Peyer's patch (tissue), 4 donors: ENCODE data around the gene SMAD1. TPM values are rescaled to one million over a fixed set of nuclear protein-coding genes. Genes with fewer than 3 reads are reported as not detected.

Experiments used
- DNase-seq, 3 donors: peaks; one replicate each; pipeline ENCODE4 v3.0.0-alpha.2; 2017 to 2019
- H3K27ac ChIP-seq, 4 donors: fragments of 200-600 bp; sonication (generic); one replicate each; pipeline ENCODE4 v1.5.1; 2016 to 2019
- H3K27me3 ChIP-seq, 2 donors: fragments of 200-600 bp; sonication (generic); one replicate each; pipeline ENCODE4 v1.5.1; 2019
- H3K36me3 ChIP-seq, 3 donors: fragments of 200-600 bp; sonication (generic); one replicate each; pipeline ENCODE4 v1.5.1; 2016 to 2019
- H3K4me1 ChIP-seq, 4 donors: fragments of 200-600 bp; sonication (generic); one replicate each; pipeline ENCODE4 v1.5.1; 2016 to 2019
- H3K4me3 ChIP-seq, 4 donors: fragments of 200-600 bp; sonication (generic); 1 replicate in 3 of 4; 2 replicates in 1 of 4; pipeline ENCODE4 v1.5.1; 2016 to 2019; ENCODE audit warnings: mild to moderate bottlenecking in 1 of 4
- H3K9me3 ChIP-seq, 4 donors: fragments of 200-600 bp; sonication (generic); one replicate each; pipeline ENCODE4 v1.5.1; 2016 to 2019; ENCODE audit warnings: mild to moderate bottlenecking in 1 of 4
- CTCF ChIP-seq, 6 experiments: fragments of 450-650 bp in 4 of 6; fragments of 200-600 bp in 2 of 6; sonication (generic) in 1 of 6; IDR thresholded peaks; one replicate each; pipeline ENCODE4 v1.5.1; 2017 to 2019; ENCODE audit warnings: antibody characterized with exemption in 6 of 6, mild to moderate bottlenecking in 3 of 6, moderate library complexity in 1 of 6
- POLR2A ChIP-seq, 2 donors: fragments of 450-650 bp; IDR thresholded peaks; one replicate each; pipeline ENCODE4 v1.5.1; 2017; ENCODE audit warnings: antibody characterized with exemption in 2 of 2, mild to moderate bottlenecking in 2 of 2, moderate library complexity in 2 of 2
- total RNA-seq, 4 donors: library from RNA; depleted of rRNA; stranded (reverse); fragments of >200 nt; gene quantifications; one replicate each; pipeline ENCODE4 v1.1.0, GENCODE V29; 2016

SMAD1 gene
- total RNA-seq, 4 donors from 2014 or later = 29.7 to 49.0 (median 43.4) TPM

- Histone ChIP-seq H3K9me3 (no peaks in the 10 kb centered on the region), H3K4me1 (peaks cover 0 to 18% (median 0%) of the 10 kb centered on the region in 4 donors), H3K36me3 (peaks cover 0 to 22% (median 0%) of the 10 kb centered on the region in 3 donors), H3K27me3 (no peaks in the 10 kb centered on the region), H3K4me3 (no peak overlapping the region), H3K27ac (peak overlapping the region in 1 of 4 donors; percentile 19)
- no peak for TF ChIP-seq POLR2A (IDR thresholded peaks at IDR 0.05)
- no peak for TF ChIP-seq CTCF (IDR thresholded peaks at IDR 0.05)
- no peak for DNase-seq
These were observed 64.0 kb downstream of the SMAD1 start for GRCh38 chr4:145545538-145546174.

GRCh38 chr4:145546175-145546915 lies 64.7 kb downstream of the SMAD1 start:
- Histone ChIP-seq H3K27ac (peak overlapping the region in 1 of 4 donors; percentile 19), H3K4me1 (peaks cover 0 to 18% (median 0%) of the 10 kb centered on the region in 4 donors), H3K9me3 (no peaks in the 10 kb centered on the region), H3K4me3 (no peak overlapping the region), H3K36me3 (peaks cover 0 to 22% (median 0%) of the 10 kb centered on the region in 3 donors), H3K27me3 (no peaks in the 10 kb centered on the region)
- no peak for DNase-seq
- TF ChIP-seq POLR2A (IDR thresholded peaks at IDR 0.05) (no peak), CTCF (IDR thresholded peaks at IDR 0.05) (no peak)

GRCh38 chr4:145551660-145552059 lies 70.0 kb downstream of the SMAD1 start:
- H3K36me3 ChIP-seq = peaks cover 0 to 23% (median 0%) of the 10 kb centered on the region in 3 donors

GRCh38 chr4:145552181-145552822 lies 70.6 kb downstream of the SMAD1 start:
- TF ChIP-seq CTCF (IDR thresholded peaks at IDR 0.05) (no peak), POLR2A (IDR thresholded peaks at IDR 0.05) (no peak)
- DNase-seq = no peak
- Histone ChIP-seq H3K27me3 (no peaks in the 10 kb centered on the region), H3K9me3 (no peaks in the 10 kb centered on the region), H3K36me3 (peaks cover 0 to 16% (median 0%) of the 10 kb centered on the region in 3 donors), H3K4me3 (no peak overlapping the region), H3K27ac (no peak overlapping the region), H3K4me1 (no peaks in the 10 kb centered on the region)

More at GRCh38 chr4:145551660-145552059, 70.0 kb downstream of the SMAD1 start:
- Histone ChIP-seq H3K27ac (no peak overlapping the region), H3K27me3 (no peaks in the 10 kb centered on the region), H3K4me3 (no peak overlapping the region), H3K4me1 (no peaks in the 10 kb centered on the region), H3K9me3 (no peaks in the 10 kb centered on the region)
- DNase-seq = no peak
- TF ChIP-seq POLR2A (IDR thresholded peaks at IDR 0.05) (no peak), CTCF (IDR thresholded peaks at IDR 0.05) (no peak)

- no peak overlapping the region for H3K4me3 ChIP-seq
- no peaks in the 10 kb centered on the region for H3K4me1 ChIP-seq
- no peaks in the 10 kb centered on the region for H3K27me3 ChIP-seq
- H3K9me3 ChIP-seq = no peaks in the 10 kb centered on the region
- H3K36me3 ChIP-seq = peaks cover 0 to 5% (median 0%) of the 10 kb centered on the region in 3 donors
- H3K27ac ChIP-seq = no peak overlapping the region
- TF ChIP-seq POLR2A (IDR thresholded peaks at IDR 0.05) (no peak), CTCF (IDR thresholded peaks at IDR 0.05) (no peak)
- DNase-seq = no peak
These were observed 71.7 kb downstream of the SMAD1 start for GRCh38 chr4:145553375-145553774.
